Choroid plexus epithelial cell (primary cell): ENCODE results near the gene ZNF407.

Source experiments
- DNase-seq: peaks from one replicate; pipeline ENCODE4 v3.0.0-alpha.2; 2010; ENCODE audit warnings: low read depth
- H3K4me3 ChIP-seq: 2 replicates; pipeline ENCODE4 v1.5.1; 2011; ENCODE audit warnings: low read depth, mild to moderate bottlenecking, control low read depth, low read length, moderate library complexity
- CTCF ChIP-seq: conservative IDR thresholded peaks from 2 replicates; pipeline ENCODE4 v1.5.1; 2011; ENCODE audit warnings: low read depth, mild to moderate bottlenecking, control low read depth, inconsistent platforms, low read length, moderate library complexity

Gene ZNF407

GRCh38 chr18:75063196-75063595, 465.5 kb downstream of the ZNF407 start:
- H3K4me3 ChIP-seq: no peak overlapping the region
- no peak for TF ChIP-seq CTCF
- no peak for DNase-seq

GRCh38 chr18:75063615-75064512, 466.2 kb downstream of the ZNF407 start:
- TF ChIP-seq CTCF: no peak
- H3K4me3 ChIP-seq: no peak overlapping the region
- DNase-seq: no peak

- no peak for DNase-seq
- TF ChIP-seq CTCF: no peak
- H3K4me3 ChIP-seq: no peak overlapping the region
These were observed 466.8 kb downstream of the ZNF407 start for GRCh38 chr18:75064513-75064905.

GRCh38 chr18:75065251-75066000, 467.8 kb downstream of the ZNF407 start:
- H3K4me3 ChIP-seq: no peak overlapping the region
- DNase-seq: no peak
- TF ChIP-seq CTCF: no peak

- H3K4me3 ChIP-seq: no peak overlapping the region
These were observed 468.6 kb downstream of the ZNF407 start for GRCh38 chr18:75066021-75066880.

More at GRCh38 chr18:75066021-75066880, 468.6 kb downstream of the ZNF407 start:
- TF ChIP-seq CTCF: no peak
- no peak for DNase-seq
